AG08396 (cell line): ENCODE data around the gene WHAMM.
"Not testable (repeated sequence)": the region's sequence is repeated elsewhere in the genome, so short reads cannot be mapped to it uniquely, and the experiment has no call there.

Experiments
- DNase-seq: peaks from one replicate; pipeline ENCODE4 v3.0.0; 2012; ENCODE audit warnings: low spot score, mixed read lengths

The WHAMM gene

GRCh38 chr15:82865981-82866380 lies 56.6 kb downstream of the WHAMM start:
- DNase-seq, result not testable (repeated sequence)

GRCh38 chr15:82870727-82871320 lies 61.4 kb downstream of the WHAMM start:
- no peak for DNase-seq

- DNase-seq, result no peak
Measured at GRCh38 chr15:82871358-82871757, 61.9 kb downstream of the WHAMM start.

GRCh38 chr15:82871832-82872484 lies 62.5 kb downstream of the WHAMM start:
- DNase-seq, result no peak

GRCh38 chr15:82873000-82873680 lies 63.7 kb downstream of the WHAMM start:
- no peak for DNase-seq

GRCh38 chr15:82874267-82874666 lies 64.8 kb downstream of the WHAMM start:
- no peak for DNase-seq

- DNase-seq, result no peak
Measured at GRCh38 chr15:82874961-82875360, 65.5 kb downstream of the WHAMM start.

- peak; percentile 67 for DNase-seq
Measured at GRCh38 chr15:82875411-82876003, 66.1 kb downstream of the WHAMM start.

- no peak for DNase-seq
Measured at GRCh38 chr15:82877825-82878224, 68.4 kb downstream of the WHAMM start.

- DNase-seq, result no peak
Measured at GRCh38 chr15:82878325-82878724, 68.9 kb downstream of the WHAMM start.

- no peak for DNase-seq
Measured at GRCh38 chr15:82880704-82881103, 71.3 kb downstream of the WHAMM start.

GRCh38 chr15:82881747-82882146 lies 72.3 kb downstream of the WHAMM start:
- no peak for DNase-seq

GRCh38 chr15:82882273-82882928 lies 73.0 kb downstream of the WHAMM start:
- DNase-seq, result no peak
